Neural cell (in vitro differentiated cells): ENCODE data around the gene ABCA10.

Experiments
- CTCF ChIP-seq: fragments of 450-650 bp; IDR thresholded peaks from 2 replicates; pipeline ENCODE4 v1.5.1; 2014; ENCODE audit warnings: antibody characterized with exemption, mild to moderate bottlenecking, moderate library complexity; ENCODE audit not compliant: poor library complexity, severe bottlenecking
- POLR2AphosphoS5 ChIP-seq: IDR thresholded peaks from 2 replicates; pipeline ENCODE4 v1.6.1; 2012
- TAF1 ChIP-seq: IDR thresholded peaks from 2 replicates; pipeline ENCODE4 v1.6.1; 2012; ENCODE audit warnings: low read depth

GRCh38 chr17:69213059-69213813, 15.4 kb downstream of the ABCA10 start:
- TF ChIP-seq CTCF (no peak), POLR2AphosphoS5 (no peak), TAF1 (no peak)
